SU-DHL-6 (cell line): ENCODE measurements around the gene E2F3.

Experiments used
- CTCF ChIP-seq: fragments of 200-600 bp; sonication (generic); IDR thresholded peaks from one replicate; pipeline ENCODE4 v1.5.1; 2017; ENCODE audit warnings: antibody characterized with exemption, mild to moderate bottlenecking, low read length, moderate library complexity; ENCODE audit not compliant: insufficient read depth, poor library complexity, severe bottlenecking
- EZH2phosphoT487 ChIP-seq: fragments of 200-600 bp; sonication (generic), shearing (Covaris generic); conservative IDR thresholded peaks from 2 replicates; pipeline ENCODE4 v1.6.1; 2018; ENCODE audit warnings: mild to moderate bottlenecking, antibody characterized with exemption, low read length, moderate library complexity, mixed read lengths

- TF ChIP-seq CTCF (no peak), EZH2phosphoT487 (no peak)
These were observed 85.0 kb downstream of the E2F3 start for GRCh38 chr6:20486641-20487040.
